HG03139 (cell line): ENCODE data around the gene TIMM21.

Experiments
- ATAC-seq: cut with Tn5 transposase; IDR thresholded peaks from one replicate; pipeline ENCODE4 v1.9.1; 2021; ENCODE audit not compliant: unreplicated experiment

Gene TIMM21

DNA sequence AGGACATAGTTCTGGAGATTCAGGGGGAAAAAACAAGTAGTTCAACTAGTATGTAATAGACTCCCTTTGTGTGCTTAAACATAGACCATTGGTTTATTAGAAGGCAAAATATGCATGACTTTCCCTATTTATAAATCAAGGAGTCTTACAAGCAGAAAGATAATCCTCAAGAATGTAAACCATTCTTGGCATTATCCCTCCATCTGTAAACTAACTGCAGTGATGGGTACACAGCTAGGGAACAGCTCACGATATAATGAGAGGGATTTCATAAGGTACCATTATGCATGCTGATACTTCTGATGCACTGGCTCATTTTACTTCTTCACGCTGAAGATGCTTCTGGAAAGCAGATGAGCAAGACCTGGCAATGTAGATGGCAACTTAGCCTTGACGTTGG lies 1.6 kb upstream of the TIMM21 start:
- no peak for ATAC-seq

DNA sequence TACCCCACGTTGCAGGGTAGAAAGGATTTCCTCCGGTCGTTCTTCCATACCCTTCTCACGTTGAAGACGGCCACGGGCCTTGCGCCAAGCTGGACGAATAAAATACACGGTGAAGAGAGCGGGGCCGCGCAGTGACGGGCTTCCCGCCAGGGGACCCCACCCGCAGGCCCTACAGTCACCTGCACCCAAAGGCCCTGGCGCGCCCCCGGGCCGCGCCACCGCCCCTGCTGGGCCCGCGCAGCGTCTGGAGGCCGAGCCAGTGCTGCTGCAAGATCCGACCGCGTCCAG lies 888 bp upstream of the TIMM21 start:
- no peak for ATAC-seq

DNA sequence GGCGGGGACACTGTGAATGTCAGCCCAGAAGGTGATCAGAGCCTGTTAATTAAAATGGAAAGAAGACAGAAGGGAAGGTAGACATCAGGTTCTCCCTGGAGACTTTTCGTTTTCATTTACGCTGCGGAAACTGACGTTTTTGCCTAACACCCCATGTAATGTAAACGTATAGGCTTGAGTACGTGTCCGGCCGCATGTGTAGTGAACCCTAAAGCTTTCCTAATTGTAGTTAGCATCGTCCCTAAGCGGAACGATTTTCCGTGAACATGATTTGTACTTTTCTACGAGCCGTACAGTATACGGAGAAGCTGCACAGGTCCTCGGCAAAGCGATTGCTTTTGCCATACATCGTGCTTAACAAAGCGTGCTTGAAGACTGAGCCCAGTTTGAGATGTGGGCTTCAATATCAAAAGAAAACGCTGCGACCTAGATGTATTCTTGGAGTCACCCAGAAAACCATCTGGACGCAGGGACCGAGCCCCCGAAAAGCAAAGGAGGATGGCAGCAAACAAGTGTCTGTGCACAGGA lies 284 bp downstream of the TIMM21 start:
- peak; percentile 7 for ATAC-seq

GRCh38 chr18:74149878-74150277 lies 1.6 kb downstream of the TIMM21 start:
- no peak for ATAC-seq

- no peak for ATAC-seq
Observed at GRCh38 chr18:74152270-74152669, 3.9 kb downstream of the TIMM21 start.

DNA sequence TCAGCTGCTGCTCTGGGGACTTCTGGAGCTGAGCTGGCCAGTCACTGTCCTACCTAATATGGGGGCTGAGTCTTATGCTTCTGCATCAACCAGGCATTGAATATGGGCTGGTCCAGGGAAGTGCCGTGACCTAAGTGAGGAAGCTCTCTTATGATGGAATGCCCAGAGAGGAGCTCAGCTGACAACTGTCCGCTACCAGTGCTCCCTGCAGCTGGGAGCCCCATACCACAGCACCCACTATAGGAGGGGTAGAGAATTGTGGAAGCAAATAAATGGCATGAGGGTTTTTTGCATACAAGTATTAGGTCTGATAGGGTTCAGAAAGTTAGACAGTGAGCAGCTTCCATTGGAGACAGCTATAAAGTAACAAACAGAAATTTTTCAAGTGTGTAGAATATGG lies 4.5 kb downstream of the TIMM21 start:
- ATAC-seq = no peak

DNA sequence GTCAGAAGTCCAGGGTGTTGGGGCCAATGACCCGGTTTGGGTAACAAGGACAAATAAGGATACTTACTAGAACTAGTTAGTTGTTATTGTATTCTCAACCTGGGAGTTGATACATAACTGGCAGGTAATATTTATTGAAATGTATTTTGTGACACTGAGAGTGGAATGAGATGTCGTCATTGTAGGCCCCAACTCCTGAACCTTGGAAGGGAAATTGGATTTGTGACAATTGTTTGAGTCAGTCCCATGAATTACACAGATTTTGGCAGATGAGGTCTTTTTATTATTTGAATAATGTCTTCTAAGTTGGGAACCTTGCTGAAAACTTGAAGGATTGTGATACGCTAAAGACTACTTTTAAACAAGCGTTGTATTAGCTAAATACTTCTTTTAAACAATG lies 5.1 kb downstream of the TIMM21 start:
- no peak for ATAC-seq

GRCh38 chr18:74153793-74154192 lies 5.5 kb downstream of the TIMM21 start:
- no peak for ATAC-seq

GRCh38 chr18:74154716-74155115 lies 6.4 kb downstream of the TIMM21 start:
- no peak for ATAC-seq

DNA sequence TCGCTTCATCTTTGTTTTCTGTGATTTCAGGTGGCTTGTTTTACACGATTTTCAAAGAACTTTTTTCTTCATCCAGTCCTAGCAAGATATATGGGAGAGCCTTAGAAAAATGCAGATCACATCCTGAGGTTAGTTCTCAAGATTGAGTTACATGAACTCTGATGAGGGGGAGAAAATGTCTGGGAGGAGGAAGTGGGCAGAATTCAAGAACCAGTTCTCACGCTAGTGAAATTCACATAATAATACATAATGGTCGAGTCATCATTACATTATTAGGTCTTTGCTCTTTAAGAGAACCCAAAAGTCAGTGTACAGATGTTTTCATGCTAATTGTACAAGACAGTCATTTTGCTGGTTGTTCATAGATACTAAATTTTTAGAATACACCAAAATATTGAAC lies 7.0 kb downstream of the TIMM21 start:
- ATAC-seq = no peak

GRCh38 chr18:74163019-74163660 lies 14.8 kb downstream of the TIMM21 start:
- ATAC-seq = peak; percentile 58

- ATAC-seq = no peak
Observed at GRCh38 chr18:74166386-74166785, 18.1 kb downstream of the TIMM21 start.

- peak; percentile 87 for ATAC-seq
Observed at GRCh38 chr18:74171910-74172606, 23.7 kb downstream of the TIMM21 start.

GRCh38 chr18:74172697-74173433 lies 24.5 kb downstream of the TIMM21 start:
- no peak for ATAC-seq

- ATAC-seq = no peak
Observed at GRCh38 chr18:74173434-74173750, 25.1 kb downstream of the TIMM21 start.

DNA sequence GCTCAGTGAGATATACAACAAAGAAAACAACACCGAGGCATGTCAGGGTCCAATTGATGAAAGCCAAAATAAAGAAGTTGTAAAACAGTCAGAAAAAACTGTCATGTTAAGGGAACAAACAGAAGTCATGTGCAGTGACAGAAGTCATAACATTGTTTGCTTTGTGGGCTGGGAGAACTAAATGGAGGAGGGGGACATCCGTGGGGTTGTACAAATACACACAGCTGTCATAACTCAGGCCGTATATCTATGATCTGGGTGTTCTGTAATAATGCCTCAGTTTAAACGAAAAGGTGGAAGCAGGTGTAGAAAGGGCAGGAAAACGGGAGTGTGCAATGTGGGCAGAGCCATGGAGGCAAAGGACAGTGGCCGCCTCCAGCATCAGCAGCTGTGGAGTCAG lies 27.3 kb downstream of the TIMM21 start:
- ATAC-seq = no peak

DNA sequence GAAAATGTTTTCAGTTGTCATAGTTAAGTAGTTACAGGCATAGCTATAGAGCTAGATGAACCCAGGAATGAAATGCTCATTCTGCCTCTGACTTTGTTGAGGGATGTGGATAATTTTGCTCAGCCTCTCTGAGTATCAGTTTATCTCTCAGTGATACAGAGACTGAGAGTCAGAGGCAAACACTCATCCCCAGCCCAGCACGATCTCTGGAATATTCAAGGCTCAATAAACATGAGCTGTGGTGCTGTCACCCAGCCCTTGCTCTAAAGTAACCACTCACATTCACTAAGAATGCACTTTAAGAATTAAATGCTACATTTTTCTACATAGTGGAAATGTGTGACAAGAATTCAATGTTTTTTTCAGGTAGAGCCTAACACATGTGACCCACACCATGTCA lies 30.6 kb downstream of the TIMM21 start:
- ATAC-seq = no peak

DNA sequence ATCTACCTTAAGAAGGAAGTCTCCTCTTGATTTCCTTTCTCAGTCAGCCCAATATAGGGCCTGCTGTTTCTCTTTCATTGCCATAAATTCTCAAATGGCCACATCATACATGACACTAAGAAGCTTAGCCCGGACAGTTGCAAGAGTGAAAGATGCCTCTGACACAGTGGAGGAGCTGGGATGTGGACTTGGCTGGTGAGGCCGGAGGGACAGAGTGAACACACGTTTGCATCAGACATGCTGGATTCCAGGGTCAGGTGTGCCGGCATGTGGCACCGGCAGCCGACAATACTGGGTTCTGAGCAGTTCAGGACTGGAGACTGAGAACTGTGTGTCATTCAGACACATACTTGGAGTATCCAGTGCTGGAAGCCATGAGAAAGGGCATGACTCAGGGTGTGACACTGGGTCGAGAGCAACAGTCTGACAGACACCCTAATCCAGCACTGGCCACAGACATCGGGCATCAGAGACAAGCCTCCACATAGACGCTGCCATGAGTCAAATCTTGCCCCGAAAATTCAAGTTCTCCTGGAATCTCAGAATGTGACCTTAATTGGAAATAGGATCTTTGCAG lies 31.4 kb downstream of the TIMM21 start:
- ATAC-seq = no peak

GRCh38 chr18:74182335-74182734 lies 34.0 kb downstream of the TIMM21 start:
- no peak for ATAC-seq

DNA sequence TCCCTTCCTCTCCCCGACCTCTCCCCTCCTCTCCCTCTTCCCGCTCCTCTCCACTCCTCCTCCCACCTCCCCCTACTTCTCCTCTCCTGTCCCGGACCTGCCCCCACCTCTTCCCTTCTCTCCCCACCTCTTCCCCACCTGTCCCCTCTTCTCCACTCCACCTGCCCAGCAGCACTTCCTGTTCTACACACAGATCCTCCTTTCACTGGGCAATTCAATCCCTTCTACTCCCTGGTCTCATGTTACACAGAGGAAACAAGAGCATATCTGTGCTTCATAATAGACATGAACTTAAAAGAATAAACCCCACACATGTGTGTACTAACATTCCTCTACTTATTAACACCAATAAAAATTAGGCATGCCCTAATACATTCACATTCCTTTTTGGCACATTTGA lies 34.8 kb downstream of the TIMM21 start:
- ATAC-seq = no peak

GRCh38 chr18:74184875-74185274 lies 36.6 kb downstream of the TIMM21 start:
- no peak for ATAC-seq

DNA sequence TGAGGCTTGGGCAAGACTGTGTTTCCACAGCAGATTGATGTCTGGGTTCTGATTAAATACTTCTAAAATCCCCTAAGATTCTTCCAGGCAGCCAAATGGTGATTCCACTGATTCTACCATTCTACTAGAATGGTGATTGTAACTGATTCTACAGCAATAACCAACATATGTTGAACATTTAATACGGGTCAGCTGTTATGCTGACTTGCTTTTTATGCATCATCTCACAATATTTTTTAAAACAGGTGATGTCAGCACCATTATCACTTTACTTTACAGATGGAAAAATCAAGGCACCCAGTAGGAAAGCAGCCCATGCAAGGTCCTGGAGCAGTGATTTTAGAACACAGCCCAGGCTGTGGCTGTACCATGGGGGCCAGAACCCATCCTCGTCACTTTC lies 37.5 kb downstream of the TIMM21 start:
- ATAC-seq = no peak
